Gastroesophageal sphincter (tissue), 2 donors: ENCODE measurements around the gene PLIN1.

Experiments
- POLR2A ChIP-seq, 2 donors: fragments of 450-650 bp; IDR thresholded peaks; one replicate each; pipeline ENCODE4 v1.6.1; 2017; ENCODE audit warnings: antibody characterized with exemption in 2 of 2, mild to moderate bottlenecking in 2 of 2, moderate library complexity in 1 of 2
- POLR2AphosphoS5 ChIP-seq: sonication (generic); formaldehyde crosslinking; IDR thresholded peaks from one replicate; pipeline ENCODE4 v1.6.1; 2017; ENCODE audit warnings: antibody characterized with exemption

GRCh38 chr15:89675606-89676005 is 3.6 kb downstream of the PLIN1 start:
- no peak for TF ChIP-seq POLR2AphosphoS5
- TF ChIP-seq POLR2A (IDR thresholded peaks at IDR 0.05): no peak
